PFSK-1 (cell line): Measurements from ENCODE around the gene HTN1.

Experiments used
- POLR2AphosphoS5 ChIP-seq: IDR thresholded peaks from 2 replicates; pipeline ENCODE4 v1.6.1; 2012; ENCODE audit warnings: low read depth, mild to moderate bottlenecking, control low read depth, low read length, moderate library complexity
- REST ChIP-seq, 2 experiments: IDR thresholded peaks; 2 replicates each; pipeline versions ENCODE4 v1.6.1 to v1.8.0; 2011 to 2012; ENCODE audit warnings: low read depth in 2 of 2, low read length in 2 of 2, control low read depth in 1 of 2, inconsistent platforms in 1 of 2, mild to moderate bottlenecking in 1 of 2, moderate library complexity in 1 of 2; ENCODE audit not compliant: insufficient read depth in 1 of 2
- TAF1 ChIP-seq: IDR thresholded peaks from 2 replicates; pipeline ENCODE4 v1.6.1; 2012; ENCODE audit warnings: low read length, control low read depth, borderline replicate concordance; ENCODE audit not compliant: insufficient read depth

GRCh38 chr4:70080205-70080604 lies 30.0 kb downstream of the HTN1 start:
- no peak for TF ChIP-seq TAF1
- TF ChIP-seq POLR2AphosphoS5 = no peak
- no peak for TF ChIP-seq REST (IDR thresholded peaks at IDR 0.05; ENCODE audit: insufficient read depth in 1 of 2, low read depth in 2 of 2, low read length in 2 of 2)
